NCI-H1436 (cell line): Measurements from ENCODE around the gene GRAMD2B.
"Not testable (repeated sequence)": the region's sequence is repeated elsewhere in the genome, so short reads cannot be mapped to it uniquely, and the experiment has no call there.

ENCODE experiments used
- DNase-seq: peaks from one replicate; lab custom pipeline; 2025; lab: John Stamatoyannopoulos, UW

GRAMD2B gene

GRCh38 chr5:126450346-126450745, 27.1 kb downstream of the GRAMD2B start:
- no peak for DNase-seq

- DNase-seq, result no peak
These were observed 27.7 kb downstream of the GRAMD2B start for GRCh38 chr5:126450907-126451306.

- no peak for DNase-seq
These were observed 29.3 kb downstream of the GRAMD2B start for GRCh38 chr5:126452477-126452876.

GRCh38 chr5:126454081-126454480, 30.9 kb downstream of the GRAMD2B start:
- DNase-seq, result no peak

GRCh38 chr5:126454535-126454934, 31.3 kb downstream of the GRAMD2B start:
- DNase-seq, result no peak

- DNase-seq, result no peak
These were observed 32.1 kb downstream of the GRAMD2B start for GRCh38 chr5:126455264-126455663.

GRCh38 chr5:126455728-126456127, 32.5 kb downstream of the GRAMD2B start:
- no peak for DNase-seq

- DNase-seq, result no peak
These were observed 33.1 kb downstream of the GRAMD2B start for GRCh38 chr5:126456217-126456820.

GRCh38 chr5:126460459-126460858, 37.2 kb downstream of the GRAMD2B start:
- DNase-seq, result no peak

- DNase-seq, result no peak
These were observed 37.8 kb downstream of the GRAMD2B start for GRCh38 chr5:126460977-126461376.

GRCh38 chr5:126461838-126462237, 38.6 kb downstream of the GRAMD2B start:
- no peak for DNase-seq

- DNase-seq, result no peak
These were observed 39.2 kb downstream of the GRAMD2B start for GRCh38 chr5:126462239-126463014.

- DNase-seq, result no peak
These were observed 40.8 kb downstream of the GRAMD2B start for GRCh38 chr5:126464016-126464415.

GRCh38 chr5:126464959-126465358, 41.8 kb downstream of the GRAMD2B start:
- peak; percentile 18 for DNase-seq

GRCh38 chr5:126468091-126468490, 44.9 kb downstream of the GRAMD2B start:
- DNase-seq, result no peak

GRCh38 chr5:126469536-126470316, 46.5 kb downstream of the GRAMD2B start:
- DNase-seq, result no peak

- not testable (repeated sequence) for DNase-seq
These were observed 47.3 kb downstream of the GRAMD2B start for GRCh38 chr5:126470529-126470928.

- no peak for DNase-seq
These were observed 48.0 kb downstream of the GRAMD2B start for GRCh38 chr5:126471247-126471646.

GRCh38 chr5:126471875-126472537, 48.8 kb downstream of the GRAMD2B start:
- no peak for DNase-seq

- DNase-seq, result no peak
These were observed 49.3 kb downstream of the GRAMD2B start for GRCh38 chr5:126472538-126472889.

- no peak for DNase-seq
These were observed 54.3 kb downstream of the GRAMD2B start for GRCh38 chr5:126477294-126478117.

GRCh38 chr5:126479810-126480209, 56.6 kb downstream of the GRAMD2B start:
- no peak for DNase-seq
